ENCODE results near the gene HRH4. TPM values are rescaled to one million over a fixed set of nuclear protein-coding genes. Genes with fewer than 3 reads are reported as not detected.

HRH4 gene
- total RNA-seq, 1 experiment from 2014 or later: not detected

DNA sequence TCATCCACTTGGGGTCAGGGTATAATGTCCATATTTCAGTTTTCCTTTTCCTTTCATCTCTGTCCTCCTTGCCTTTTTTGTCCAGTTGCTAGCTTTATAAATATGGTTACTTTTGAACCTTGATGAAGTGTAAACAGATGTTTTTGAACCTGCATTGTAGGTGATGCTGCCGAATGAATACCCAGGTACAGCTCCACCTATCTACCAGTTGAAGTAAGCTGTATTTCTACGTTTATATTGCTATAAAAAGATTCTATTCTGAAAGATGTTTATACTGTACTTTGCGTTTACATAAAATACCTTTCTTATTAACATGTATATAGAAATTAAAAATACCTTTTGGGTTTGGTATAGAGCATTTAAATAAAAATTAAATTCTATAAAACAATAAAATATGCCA lies 31.7 kb upstream of the HRH4 start:
- WGBS (ENCODE audit: extremely low coverage, insufficient read length, low lambda C conversion rate): no CpG with 5 or more reads among the region's 3 CpGs
- Histone ChIP-seq H2BK5ac (ENCODE audit: insufficient read length, low read length) (no peak overlapping the region), H3K23ac (ENCODE audit: insufficient read length, low read depth, low read length) (no peak overlapping the region), H3K4me1 (ENCODE audit: insufficient read depth, low read length) (no peaks in the 10 kb centered on the region), H3K27me3 (ENCODE audit: insufficient read depth, low read length) (no peaks in the 10 kb centered on the region), H3K14ac (ENCODE audit: insufficient read depth, low read length) (no peak overlapping the region), H2BK120ac (ENCODE audit: low read depth, low read length, poor library complexity, severe bottlenecking) (no peak overlapping the region), H3K56ac (ENCODE audit: insufficient read length, low read depth, low read length) (no peak overlapping the region), H3K4ac (ENCODE audit: low read depth, low read length) (no peak overlapping the region), H3K79me1 (ENCODE audit: insufficient read depth, low read depth, low read length, poor library complexity, severe bottlenecking) (no peaks in the 10 kb centered on the region), H2BK12ac (ENCODE audit: insufficient read length, low read depth, low read length) (no peak overlapping the region), H4K20me1 (ENCODE audit: control insufficient read depth, insufficient read depth, insufficient read length) (no peaks in the 10 kb centered on the region), H3K27ac (ENCODE audit: insufficient read length, low read depth, low read length) (no peak overlapping the region), H3K23me2 (ENCODE audit: insufficient read length, low read depth, low read length, poor library complexity, severe bottlenecking) (peaks cover 16% of the 10 kb centered on the region), H3K9ac (ENCODE audit: extremely low read depth, insufficient read length, low read length) (no peak overlapping the region), H2BK15ac (ENCODE audit: low read depth, low read length) (no peak overlapping the region), H3K4me2 (ENCODE audit: insufficient read depth, insufficient read length, low read length) (no peak overlapping the region), H2BK20ac (ENCODE audit: low read depth, low read length, poor library complexity, severe bottlenecking) (no peak overlapping the region), H2AFZ (ENCODE audit: low read length) (no peak overlapping the region), H3K18ac (ENCODE audit: insufficient read length, low read depth, low read length) (no peak overlapping the region), H2AK5ac (ENCODE audit: insufficient read length, low read length) (no peak overlapping the region), H3T11ph (ENCODE audit: low read length) (no peak overlapping the region), H4K5ac (ENCODE audit: insufficient read length, low read depth, low read length) (no peak overlapping the region), H3K79me2 (ENCODE audit: insufficient read depth, low read length) (peaks cover 3% of the 10 kb centered on the region; the same call in 1 of the 2 replicates), H4K8ac (replicated peaks; ENCODE audit: insufficient read length, low read depth, low read length) (no peak overlapping the region), H3K9me3 (ENCODE audit: control insufficient read depth, low read depth, low read length) (no peaks in the 10 kb centered on the region), H4K91ac (ENCODE audit: insufficient read length, low read depth, low read length) (no peak overlapping the region)
- DNase-seq: no peak
- TF ChIP-seq, protein P1, sequence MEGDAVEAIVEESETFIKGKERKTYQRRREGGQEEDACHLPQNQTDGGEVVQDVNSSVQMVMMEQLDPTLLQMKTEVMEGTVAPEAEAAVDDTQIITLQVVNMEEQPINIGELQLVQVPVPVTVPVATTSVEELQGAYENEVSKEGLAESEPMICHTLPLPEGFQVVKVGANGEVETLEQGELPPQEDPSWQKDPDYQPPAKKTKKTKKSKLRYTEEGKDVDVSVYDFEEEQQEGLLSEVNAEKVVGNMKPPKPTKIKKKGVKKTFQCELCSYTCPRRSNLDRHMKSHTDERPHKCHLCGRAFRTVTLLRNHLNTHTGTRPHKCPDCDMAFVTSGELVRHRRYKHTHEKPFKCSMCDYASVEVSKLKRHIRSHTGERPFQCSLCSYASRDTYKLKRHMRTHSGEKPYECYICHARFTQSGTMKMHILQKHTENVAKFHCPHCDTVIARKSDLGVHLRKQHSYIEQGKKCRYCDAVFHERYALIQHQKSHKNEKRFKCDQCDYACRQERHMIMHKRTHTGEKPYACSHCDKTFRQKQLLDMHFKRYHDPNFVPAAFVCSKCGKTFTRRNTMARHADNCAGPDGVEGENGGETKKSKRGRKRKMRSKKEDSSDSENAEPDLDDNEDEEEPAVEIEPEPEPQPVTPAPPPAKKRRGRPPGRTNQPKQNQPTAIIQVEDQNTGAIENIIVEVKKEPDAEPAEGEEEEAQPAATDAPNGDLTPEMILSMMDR (conservative IDR thresholded peaks at IDR 0.05): peak; percentile 58
- Mint-ChIP-seq H3K36me3 (ENCODE audit: insufficient read depth in 1 of 3, low read depth in 3 of 3) (peaks cover 15 to 35% (median 24%) of the 10 kb centered on the region in 3 experiments; a peak in 6 of 7 replicates), H3K4me3 (peak overlapping the region in 1 of 2 experiments; percentile 70; a peak in 2 of 5 replicates), H3K27ac (no peak overlapping the region), H3K4me1 (peaks cover 22 to 23% of the 10 kb centered on the region in 2 experiments), H3K9me3 (no peaks in the 10 kb centered on the region), H3K27me3 (ENCODE audit: low read depth) (peaks cover 4% of the 10 kb centered on the region; the same call in 1 of the 2 replicates)

All from H9 (cell line).